ENCODE measurements around the gene COBLL1. TPM values are rescaled to one million over a fixed set of nuclear protein-coding genes. Genes with fewer than 3 reads are reported as not detected.
A peak's percentile ranks its signal among the peaks of the same experiment; 100 is the strongest.

The COBLL1 gene
- total and polyA plus RNA-seq, 2 donors (not counting 1 experiment from before 2014, with no cell fraction given): 10.1 to 11.9 TPM

- H3K9ac ChIP-seq (ENCODE audit: insufficient read depth, low read length): no peak overlapping the region
- H3K27me3 ChIP-seq (ENCODE audit: control insufficient read depth, insufficient read depth, low read length): no peaks in the 10 kb centered on the region
- no peaks in the 10 kb centered on the region for H4K20me1 ChIP-seq (ENCODE audit: control insufficient read depth, extremely low read depth, insufficient read depth, low read length)
- no peak for TF ChIP-seq CTCF (conservative IDR thresholded peaks at IDR 0.05 in 1 of 2, IDR thresholded peaks at IDR 0.05 in 1 of 2; ENCODE audit: low read depth in 1 of 2, low read length in 2 of 2)
- no peak for TF ChIP-seq EZH2 (IDR thresholded peaks at IDR 0.05; ENCODE audit: low read length, missing control alignments)
- H3K36me3 ChIP-seq (ENCODE audit: control insufficient read depth, insufficient read depth, low read length): no peaks in the 10 kb centered on the region
- no peak overlapping the region for H3K4me2 ChIP-seq (ENCODE audit: extremely low read depth, insufficient read depth, low read length)
- no peak overlapping the region for H3K4me3 ChIP-seq (replicated peaks in 1 of 4; ENCODE audit: control extremely low read depth in 1 of 4, insufficient read depth in 1 of 4, low read depth in 3 of 4, low read length in 4 of 4)
- no peak for DNase-seq (ENCODE audit: low read depth in 2 of 2)
- no peak overlapping the region for H2AFZ ChIP-seq (ENCODE audit: low read length)
- no peaks in the 10 kb centered on the region for H3K9me3 ChIP-seq (ENCODE audit: control insufficient read depth, insufficient read depth, low read depth, low read length)
- no peak overlapping the region for H3K27ac ChIP-seq (ENCODE audit: insufficient read depth, low read length)
- no peaks in the 10 kb centered on the region for H3K79me2 ChIP-seq (ENCODE audit: control insufficient read depth, insufficient read depth, low read length)
- H3K4me1 ChIP-seq (ENCODE audit: control insufficient read depth, extremely low read depth, insufficient read depth, low read length): no peaks in the 10 kb centered on the region
Measured at GRCh38 chr2:164691346-164691887, 150.2 kb downstream of the COBLL1 start.

- Histone ChIP-seq H2AFZ (ENCODE audit: low read length) (no peak overlapping the region), H3K27me3 (ENCODE audit: control insufficient read depth, insufficient read depth, low read length) (no peaks in the 10 kb centered on the region), H3K79me2 (ENCODE audit: control insufficient read depth, insufficient read depth, low read length) (no peaks in the 10 kb centered on the region), H3K36me3 (ENCODE audit: control insufficient read depth, insufficient read depth, low read length) (no peaks in the 10 kb centered on the region), H3K9me3 (ENCODE audit: control insufficient read depth, insufficient read depth, low read depth, low read length) (no peaks in the 10 kb centered on the region), H4K20me1 (ENCODE audit: control insufficient read depth, extremely low read depth, insufficient read depth, low read length) (no peaks in the 10 kb centered on the region), H3K4me3 (replicated peaks in 1 of 4; ENCODE audit: control extremely low read depth in 1 of 4, insufficient read depth in 1 of 4, low read depth in 3 of 4, low read length in 4 of 4) (no peak overlapping the region), H3K4me2 (ENCODE audit: extremely low read depth, insufficient read depth, low read length) (no peak overlapping the region), H3K9ac (ENCODE audit: insufficient read depth, low read length) (no peak overlapping the region), H3K27ac (ENCODE audit: insufficient read depth, low read length) (no peak overlapping the region), H3K4me1 (ENCODE audit: control insufficient read depth, extremely low read depth, insufficient read depth, low read length) (no peaks in the 10 kb centered on the region)
- no peak for TF ChIP-seq CTCF (conservative IDR thresholded peaks at IDR 0.05 in 1 of 2, IDR thresholded peaks at IDR 0.05 in 1 of 2; ENCODE audit: low read depth in 1 of 2, low read length in 2 of 2)
- TF ChIP-seq EZH2 (IDR thresholded peaks at IDR 0.05; ENCODE audit: low read length, missing control alignments): no peak
- no peak for DNase-seq (ENCODE audit: low read depth in 2 of 2)
Measured at GRCh38 chr2:164690361-164690760, 151.3 kb downstream of the COBLL1 start.

GRCh38 chr2:164688896-164689419 is 152.7 kb downstream of the COBLL1 start:
- H3K4me2 ChIP-seq (ENCODE audit: extremely low read depth, insufficient read depth, low read length): no peak overlapping the region

More at GRCh38 chr2:164688896-164689419, 152.7 kb downstream of the COBLL1 start:
- no peaks in the 10 kb centered on the region for H3K4me1 ChIP-seq (ENCODE audit: control insufficient read depth, extremely low read depth, insufficient read depth, low read length)
- H4K20me1 ChIP-seq (ENCODE audit: control insufficient read depth, extremely low read depth, insufficient read depth, low read length): no peaks in the 10 kb centered on the region
- H3K9ac ChIP-seq (ENCODE audit: insufficient read depth, low read length): no peak overlapping the region
- no peaks in the 10 kb centered on the region for H3K27me3 ChIP-seq (ENCODE audit: control insufficient read depth, insufficient read depth, low read length)
- no peak for TF ChIP-seq EZH2 (IDR thresholded peaks at IDR 0.05; ENCODE audit: low read length, missing control alignments)
- TF ChIP-seq CTCF (conservative IDR thresholded peaks at IDR 0.05 in 1 of 2, IDR thresholded peaks at IDR 0.05 in 1 of 2; ENCODE audit: low read depth in 1 of 2, low read length in 2 of 2): no peak
- no peak overlapping the region for H2AFZ ChIP-seq (ENCODE audit: low read length)
- H3K27ac ChIP-seq (ENCODE audit: insufficient read depth, low read length): no peak overlapping the region
- no peaks in the 10 kb centered on the region for H3K79me2 ChIP-seq (ENCODE audit: control insufficient read depth, insufficient read depth, low read length)
- no peak overlapping the region for H3K4me3 ChIP-seq (replicated peaks in 1 of 4; ENCODE audit: control extremely low read depth in 1 of 4, insufficient read depth in 1 of 4, low read depth in 3 of 4, low read length in 4 of 4)
- H3K9me3 ChIP-seq (ENCODE audit: control insufficient read depth, insufficient read depth, low read depth, low read length): no peaks in the 10 kb centered on the region
- no peaks in the 10 kb centered on the region for H3K36me3 ChIP-seq (ENCODE audit: control insufficient read depth, insufficient read depth, low read length)
- peak in 1 of 2 donors; percentile 20 for DNase-seq (ENCODE audit: low read depth in 2 of 2)

Measured in fibroblast of lung (primary cell).